Lung (tissue), 12 donors: ENCODE results near the gene DNAJC3. TPM values are rescaled to one million over a fixed set of nuclear protein-coding genes. Genes with fewer than 3 reads are reported as not detected.

Source experiments
- ATAC-seq: fragments of 200-7000 bp; cut with Tn5 transposase; one replicate; pipeline ENCODE4 v1.9.1; 2020; ENCODE audit warnings: moderate number of reproducible peaks; ENCODE audit not compliant: insufficient read depth, low FRiP score
- DNase-seq, 3 donors: peaks; one replicate each; pipeline ENCODE4 v3.0.0-alpha.2; 2013 to 2017
- H3K27ac ChIP-seq, 2 donors: one replicate each; pipeline ENCODE4 v1.5.1; 2013; ENCODE audit warnings: mild to moderate bottlenecking in 2 of 2, moderate library complexity in 2 of 2, control low read depth in 1 of 2, inconsistent platforms in 1 of 2, low read depth in 1 of 2, low read length in 1 of 2
- H3K27me3 ChIP-seq, 3 donors: one replicate each; pipeline ENCODE4 v1.5.1; 2013; ENCODE audit warnings: low read length in 2 of 3; ENCODE audit not compliant: control insufficient read depth in 3 of 3, insufficient read depth in 3 of 3
- H3K36me3 ChIP-seq, 4 donors: one replicate each; pipeline ENCODE4 v1.5.1; 2013; ENCODE audit warnings: low read length in 4 of 4, mild to moderate bottlenecking in 1 of 4, moderate library complexity in 1 of 4; ENCODE audit not compliant: control insufficient read depth in 4 of 4, insufficient read depth in 4 of 4
- H3K4me1 ChIP-seq, 5 donors: one replicate each; pipeline ENCODE4 v1.5.1; 2013; ENCODE audit warnings: low read length in 5 of 5, mild to moderate bottlenecking in 2 of 5, moderate library complexity in 1 of 5; ENCODE audit not compliant: control insufficient read depth in 5 of 5, insufficient read depth in 5 of 5
- H3K4me3 ChIP-seq: one replicate; pipeline ENCODE4 v1.5.1; 2013; ENCODE audit warnings: mild to moderate bottlenecking, control low read depth, moderate library complexity
- H3K9ac ChIP-seq, 2 donors: one replicate each; pipeline ENCODE4 v1.5.1; 2013; ENCODE audit warnings: low read length in 2 of 2, control low read depth in 1 of 2; ENCODE audit not compliant: insufficient read depth in 1 of 2
- H3K9me3 ChIP-seq, 4 donors: one replicate each; pipeline ENCODE4 v1.5.1; 2013; ENCODE audit warnings: low read length in 3 of 4, mild to moderate bottlenecking in 1 of 4, moderate library complexity in 1 of 4; ENCODE audit not compliant: control insufficient read depth in 4 of 4, insufficient read depth in 3 of 4
- CTCF ChIP-seq: IDR thresholded peaks from 2 replicates; pipeline ENCODE4 v1.5.1; 2012; ENCODE audit warnings: mild to moderate bottlenecking; ENCODE audit errors: control extremely low read depth, extremely low read depth
- WGBS, 2 donors: extraction: QIAGEN DNeasy Blood & Tissue Kit; methylation state at CpG; one replicate each; pipeline ENCODE4 v1.1.7; 2013; 5-methylcytosine and 5-hydroxymethylcytosine counted together
- polyA plus RNA-seq, 2 donors: library from polyadenylated mRNA; stranded (reverse); fragments of 200-250 nt; gene quantifications; one replicate each; pipeline ENCODE4 v1.2.1, GENCODE V29; 2013
- total RNA-seq, 2 donors: library from RNA; depleted of rRNA in 1 of 2; stranded (reverse); fragments of >200 nt in 1 of 2; gene quantifications; one replicate each; pipeline ENCODE4 v1.2.1, GENCODE V29; 2014 to 2021
- donor health status: control.
- donor health status: control.
- donor health status: Bipolar disorder and iron deficiency.
- donor health status: healthy.
- donor health status: DM: yes; HTN: yes; CAD: no.

The DNAJC3 gene
- total and polyA plus RNA-seq, 4 donors, result 15.2 to 61.8 (median 38.5) TPM

- Histone ChIP-seq H3K9me3 (no peaks in the 10 kb centered on the region), H3K27ac (no peak overlapping the region), H3K4me1 (no peaks in the 10 kb centered on the region), H3K36me3 (peaks cover 15 to 24% (median 20%) of the 10 kb centered on the region in 4 donors), H3K4me3 (no peak overlapping the region), H3K27me3 (no peaks in the 10 kb centered on the region), H3K9ac (no peak overlapping the region)
- DNase-seq, result no peak
- TF ChIP-seq CTCF, result no peak
- ATAC-seq, result no peak
- 86 to 89% methylated on average over 3 of the region's 3 CpGs for WGBS, 2 donors
These were observed 116.1 kb downstream of the DNAJC3 start for GRCh38 chr13:95793018-95793555.

- 92 to 94% methylated on average over 3 of the region's 3 CpGs for WGBS, 2 donors
- Histone ChIP-seq H3K4me3 (no peak overlapping the region), H3K9ac (no peak overlapping the region), H3K4me1 (no peaks in the 10 kb centered on the region), H3K36me3 (peaks cover 15 to 21% (median 17%) of the 10 kb centered on the region in 4 donors), H3K27ac (no peak overlapping the region), H3K9me3 (no peaks in the 10 kb centered on the region), H3K27me3 (no peaks in the 10 kb centered on the region)
- ATAC-seq (no peak), DNase-seq (no peak)
- TF ChIP-seq CTCF, result no peak
These were observed 116.8 kb downstream of the DNAJC3 start for GRCh38 chr13:95793781-95794180.

GRCh38 chr13:95797016-95797415, 120.1 kb downstream of the DNAJC3 start:
- Histone ChIP-seq H3K27ac (no peak overlapping the region), H3K27me3 (no peaks in the 10 kb centered on the region), H3K9ac (no peak overlapping the region), H3K36me3 (peaks cover 6 to 9% (median 8%) of the 10 kb centered on the region in 4 donors), H3K4me3 (no peak overlapping the region), H3K4me1 (no peaks in the 10 kb centered on the region), H3K9me3 (no peaks in the 10 kb centered on the region)
- 92% methylated on average over 2 of the region's 2 CpGs for WGBS, 2 donors
- DNase-seq (peak in 1 of 3 donors; percentile 30), ATAC-seq (no peak)
- no peak for TF ChIP-seq CTCF

- Histone ChIP-seq H3K27ac (no peak overlapping the region), H3K4me1 (no peaks in the 10 kb centered on the region), H3K4me3 (no peak overlapping the region), H3K9ac (no peak overlapping the region), H3K9me3 (peaks cover 0 to 6% (median 1%) of the 10 kb centered on the region in 4 donors), H3K27me3 (no peaks in the 10 kb centered on the region), H3K36me3 (peaks cover 0 to 4% (median under 1%) of the 10 kb centered on the region in 4 donors)
- no peak for ATAC-seq
- peak; percentile 26 to 61 (median 52) for DNase-seq
- TF ChIP-seq CTCF, result no peak
- 80 to 92% methylated on average over 1 of the region's 1 CpG for WGBS, 2 donors
These were observed 123.5 kb downstream of the DNAJC3 start for GRCh38 chr13:95800436-95800835.
